Type B pancreatic cell (in vitro differentiated cells): Measurements from ENCODE around the gene VASH1. TPM values are rescaled to one million over a fixed set of nuclear protein-coding genes. Genes with fewer than 3 reads are reported as not detected.

ENCODE experiments used
- DNase-seq: peaks from one replicate; pipeline ENCODE4 v3.0.0; 2021; ENCODE audit warnings: mixed read lengths; ENCODE audit not compliant: unreplicated experiment; ENCODE audit errors: extremely low spot score
- H3K27ac Mint-ChIP-seq: 2 replicates; pipeline ENCODE4 v1.8.0; 2021; ENCODE audit warnings: mild to moderate bottlenecking, mixed read lengths
- H3K27me3 Mint-ChIP-seq: 2 replicates; pipeline ENCODE4 v1.8.0; 2021; ENCODE audit warnings: mixed read lengths
- H3K36me3 Mint-ChIP-seq: 2 replicates; pipeline ENCODE4 v1.8.0; 2021; ENCODE audit warnings: mixed read lengths
- H3K4me1 Mint-ChIP-seq: one replicate; pipeline ENCODE4 v1.8.0; 2021; ENCODE audit warnings: mixed read lengths; ENCODE audit not compliant: unreplicated experiment
- H3K4me3 Mint-ChIP-seq: 2 replicates; pipeline ENCODE4 v1.8.0; 2021; ENCODE audit warnings: mild to moderate bottlenecking, mixed read lengths
- H3K9me3 Mint-ChIP-seq: 2 replicates; pipeline ENCODE4 v1.8.0; 2021; ENCODE audit warnings: mixed read lengths
- total RNA-seq: library from RNA; stranded (reverse); gene quantifications from 2 replicates; pipeline ENCODE4 v1.2.1, GENCODE V29; 2021; ENCODE audit warnings: low replicate concordance
- TF ChIP-seq, protein P1 (sequence below): fragments of 200-600 bp; sonication (generic); conservative IDR thresholded peaks from 2 replicates; pipeline ENCODE4 v1.5.0; 2021; ENCODE audit warnings: antibody characterized with exemption, mild to moderate bottlenecking

The VASH1 gene
- total RNA-seq, 1 donor from 2014 or later, result 28.8 TPM

GRCh38 chr14:76752744-76753143, 8.5 kb upstream of the VASH1 start:
- Mint-ChIP-seq H3K36me3 (no peaks in the 10 kb centered on the region), H3K27ac (no peak overlapping the region), H3K9me3 (no peaks in the 10 kb centered on the region), H3K4me1 (no peaks in the 10 kb centered on the region), H3K4me3 (no peak overlapping the region), H3K27me3 (peaks cover 16% of the 10 kb centered on the region)
- TF ChIP-seq, protein P1, sequence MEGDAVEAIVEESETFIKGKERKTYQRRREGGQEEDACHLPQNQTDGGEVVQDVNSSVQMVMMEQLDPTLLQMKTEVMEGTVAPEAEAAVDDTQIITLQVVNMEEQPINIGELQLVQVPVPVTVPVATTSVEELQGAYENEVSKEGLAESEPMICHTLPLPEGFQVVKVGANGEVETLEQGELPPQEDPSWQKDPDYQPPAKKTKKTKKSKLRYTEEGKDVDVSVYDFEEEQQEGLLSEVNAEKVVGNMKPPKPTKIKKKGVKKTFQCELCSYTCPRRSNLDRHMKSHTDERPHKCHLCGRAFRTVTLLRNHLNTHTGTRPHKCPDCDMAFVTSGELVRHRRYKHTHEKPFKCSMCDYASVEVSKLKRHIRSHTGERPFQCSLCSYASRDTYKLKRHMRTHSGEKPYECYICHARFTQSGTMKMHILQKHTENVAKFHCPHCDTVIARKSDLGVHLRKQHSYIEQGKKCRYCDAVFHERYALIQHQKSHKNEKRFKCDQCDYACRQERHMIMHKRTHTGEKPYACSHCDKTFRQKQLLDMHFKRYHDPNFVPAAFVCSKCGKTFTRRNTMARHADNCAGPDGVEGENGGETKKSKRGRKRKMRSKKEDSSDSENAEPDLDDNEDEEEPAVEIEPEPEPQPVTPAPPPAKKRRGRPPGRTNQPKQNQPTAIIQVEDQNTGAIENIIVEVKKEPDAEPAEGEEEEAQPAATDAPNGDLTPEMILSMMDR, result no peak
- DNase-seq, result no peak

DNA sequence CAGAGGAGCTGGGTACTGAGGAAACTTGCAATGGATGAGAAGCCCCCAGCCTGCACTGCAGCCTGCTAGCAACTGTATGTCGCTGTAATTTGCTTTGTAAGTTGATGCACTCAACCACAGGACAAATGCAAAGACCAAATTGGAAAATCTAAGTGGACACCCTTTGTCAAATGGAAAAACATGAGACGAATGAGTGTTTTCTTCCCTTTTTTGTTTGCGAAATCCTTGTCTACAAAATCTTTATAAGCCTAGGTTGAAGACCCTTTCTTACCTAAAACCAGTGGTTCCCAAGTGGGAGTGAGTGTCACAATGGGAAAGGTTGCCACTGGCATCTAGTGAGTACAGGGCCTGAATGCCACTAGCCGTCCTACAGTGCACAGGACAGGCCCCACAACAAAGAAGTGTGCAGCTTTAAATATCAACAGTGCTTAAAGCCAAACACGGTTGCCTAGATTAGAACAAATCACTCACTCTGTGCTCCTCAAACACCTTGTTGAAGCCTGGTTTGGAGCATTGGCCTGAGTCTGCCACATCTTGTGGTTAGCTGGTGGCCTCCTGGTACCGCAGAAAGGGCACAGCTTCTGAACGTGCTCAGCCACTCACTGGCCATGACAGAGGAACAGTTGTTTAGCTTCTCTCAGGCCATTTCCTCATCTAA, 7.6 kb upstream of the VASH1 start:
- H3K27me3 Mint-ChIP-seq, result peaks cover 21% of the 10 kb centered on the region
- no peaks in the 10 kb centered on the region for H3K36me3 Mint-ChIP-seq
- no peaks in the 10 kb centered on the region for H3K4me1 Mint-ChIP-seq
- no peak overlapping the region for H3K27ac Mint-ChIP-seq
- TF ChIP-seq, protein P1, result no peak
- H3K4me3 Mint-ChIP-seq, result no peak overlapping the region
- H3K9me3 Mint-ChIP-seq, result no peaks in the 10 kb centered on the region
- DNase-seq, result no peak

DNA sequence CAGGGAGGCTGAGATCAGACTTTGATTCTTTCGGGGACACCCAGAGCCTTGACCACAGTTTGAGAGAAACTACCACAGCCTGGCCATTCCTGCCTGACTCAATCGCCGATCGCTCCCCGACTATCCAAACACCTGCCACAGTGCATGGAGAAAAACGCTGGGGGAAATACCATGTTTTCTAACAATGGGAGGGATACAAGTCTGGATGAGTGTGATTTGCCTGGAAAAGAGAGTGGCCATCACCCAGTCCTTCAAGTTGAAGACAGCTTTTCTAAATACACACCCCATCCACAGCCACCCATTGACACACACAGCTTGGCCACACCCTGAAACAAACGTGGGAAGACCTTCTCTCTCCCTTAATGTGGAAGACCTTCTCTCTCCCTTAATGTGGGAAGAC, 6.7 kb upstream of the VASH1 start:
- H3K4me1 Mint-ChIP-seq, result no peaks in the 10 kb centered on the region
- H3K36me3 Mint-ChIP-seq, result no peaks in the 10 kb centered on the region
- TF ChIP-seq, protein P1, result no peak
- peaks cover 4% of the 10 kb centered on the region for H3K9me3 Mint-ChIP-seq
- H3K27me3 Mint-ChIP-seq, result peaks cover 28% of the 10 kb centered on the region
- H3K4me3 Mint-ChIP-seq, result no peak overlapping the region
- DNase-seq, result no peak
- no peak overlapping the region for H3K27ac Mint-ChIP-seq

- DNase-seq, result no peak
- H3K4me1 Mint-ChIP-seq, result no peaks in the 10 kb centered on the region
- H3K36me3 Mint-ChIP-seq, result no peaks in the 10 kb centered on the region
- peaks cover 40% of the 10 kb centered on the region for H3K27me3 Mint-ChIP-seq
- H3K9me3 Mint-ChIP-seq, result peaks cover 4% of the 10 kb centered on the region
- TF ChIP-seq, protein P1, result no peak
- no peak overlapping the region for H3K27ac Mint-ChIP-seq
- no peak overlapping the region for H3K4me3 Mint-ChIP-seq
Measured at GRCh38 chr14:76755610-76756370, 5.5 kb upstream of the VASH1 start.

GRCh38 chr14:76756371-76756750, 4.9 kb upstream of the VASH1 start:
- peaks cover 4% of the 10 kb centered on the region for H3K9me3 Mint-ChIP-seq
- DNase-seq, result no peak
- H3K27me3 Mint-ChIP-seq, result peaks cover 43% of the 10 kb centered on the region
- H3K4me1 Mint-ChIP-seq, result no peaks in the 10 kb centered on the region
- H3K4me3 Mint-ChIP-seq, result no peak overlapping the region
- no peak overlapping the region for H3K27ac Mint-ChIP-seq
- no peaks in the 10 kb centered on the region for H3K36me3 Mint-ChIP-seq
- TF ChIP-seq, protein P1, result no peak
